ENCODE measurements around the gene PSMG3.
"Not testable (repeated sequence)": the region's sequence is repeated elsewhere in the genome, so short reads cannot be mapped to it uniquely, and the experiment has no call there.

The PSMG3 gene

GRCh38 chr7:1531263-1531978 lies 38.4 kb downstream of the PSMG3 start:
- peak; percentile 84 for DNase-seq

- DNase-seq, result no peak
Observed at GRCh38 chr7:1530946-1531262, 38.9 kb downstream of the PSMG3 start.

DNA sequence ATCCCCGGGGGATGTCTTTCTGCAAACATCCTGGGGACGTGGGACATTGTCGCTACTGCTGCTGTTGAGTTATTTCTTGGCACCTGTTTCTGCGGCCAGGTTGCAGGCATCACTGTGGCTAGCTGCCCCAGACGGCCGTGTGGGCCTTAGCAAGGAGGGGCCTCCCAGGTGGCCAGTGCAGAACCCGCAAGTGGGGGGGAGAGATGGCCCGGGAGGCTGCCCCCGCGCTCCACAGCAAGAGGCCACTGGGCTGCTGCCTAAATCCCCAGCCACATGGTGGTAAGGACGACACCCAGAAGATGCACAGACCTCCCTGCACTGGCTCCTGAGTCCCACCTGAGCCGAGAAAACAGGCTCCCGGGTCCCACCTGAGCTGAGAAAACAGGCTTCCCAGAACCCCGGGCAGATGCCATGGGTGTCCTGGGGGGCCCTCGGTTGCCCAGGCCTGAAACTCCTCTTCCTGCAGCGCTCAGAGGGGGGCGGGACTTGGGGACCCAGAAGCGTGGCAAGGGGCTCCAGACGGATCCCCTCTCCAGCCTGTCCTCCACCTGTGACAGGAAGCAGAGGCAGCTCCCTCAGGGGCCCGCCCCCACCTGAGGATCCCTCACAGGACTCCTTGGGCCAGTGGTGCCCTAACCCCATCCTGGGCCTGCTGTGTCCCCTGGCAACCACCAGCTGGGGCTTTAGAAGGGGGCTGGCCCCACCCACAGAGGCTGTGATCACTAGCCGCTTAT lies 40.3 kb downstream of the PSMG3 start:
- no peak for DNase-seq

GRCh38 chr7:1526271-1526754 lies 43.5 kb downstream of the PSMG3 start:
- no peak for DNase-seq

- DNase-seq, result no peak
Observed at GRCh38 chr7:1525409-1525808, 44.4 kb downstream of the PSMG3 start.

DNA sequence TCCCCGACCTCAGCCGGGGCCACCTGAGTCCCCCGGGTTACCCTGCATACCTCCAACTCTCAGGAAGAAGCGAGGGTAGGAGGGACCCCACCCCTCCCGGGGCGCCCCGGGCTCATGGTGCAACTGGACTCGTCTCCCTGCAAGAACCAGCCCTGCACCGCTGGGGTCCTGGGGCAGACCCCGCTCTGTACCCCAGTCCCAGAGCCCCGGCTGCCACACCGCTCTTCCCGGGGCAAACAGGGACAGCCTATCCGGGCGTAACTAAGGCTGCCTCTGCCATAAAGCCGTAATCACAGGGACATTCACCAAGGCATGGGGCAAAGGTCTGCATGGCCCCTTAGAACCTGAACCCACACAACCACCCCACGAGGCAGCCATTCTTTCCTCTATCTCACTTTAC lies 46.0 kb downstream of the PSMG3 start:
- DNase-seq, result no peak

GRCh38 chr7:1523208-1523607 lies 46.6 kb downstream of the PSMG3 start:
- DNase-seq, result no peak

- DNase-seq, result no peak
Observed at GRCh38 chr7:1521456-1521855, 48.4 kb downstream of the PSMG3 start.

DNA sequence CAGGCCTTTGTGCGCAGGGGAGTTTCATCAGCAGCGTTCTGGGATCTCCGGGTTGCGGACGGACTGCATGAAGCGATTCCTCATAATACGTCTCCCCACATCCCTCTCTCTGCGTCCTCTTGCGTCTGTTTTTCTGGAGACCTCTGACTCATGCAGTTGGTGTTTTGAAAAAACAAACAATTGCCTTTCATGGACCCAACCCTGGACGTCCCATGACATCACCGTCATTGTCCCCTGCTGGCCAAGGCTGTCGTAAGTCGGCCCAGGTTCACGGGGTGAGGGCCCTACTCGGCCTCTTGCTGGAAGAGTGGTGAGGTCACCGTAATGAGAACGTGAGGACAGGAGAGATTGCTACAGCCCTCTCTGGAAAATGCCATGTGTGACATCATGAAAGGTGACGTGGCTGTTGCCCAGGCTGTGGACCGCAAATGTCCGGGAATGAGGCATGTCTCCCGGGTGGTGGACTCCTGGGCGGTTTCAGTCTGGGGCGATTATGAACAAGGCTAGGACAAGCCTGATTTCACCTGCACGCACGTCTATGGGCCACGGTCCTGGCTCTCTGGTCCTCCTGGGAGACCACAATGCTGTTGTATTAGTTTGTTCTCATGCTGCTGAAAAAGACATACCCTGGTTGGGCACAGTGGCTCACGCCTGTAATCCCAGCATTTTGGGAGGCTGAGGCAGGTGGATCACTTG lies 49.1 kb downstream of the PSMG3 start:
- no peak for DNase-seq

- not testable (repeated sequence) for DNase-seq
Observed at GRCh38 chr7:1519322-1519922, 50.4 kb downstream of the PSMG3 start.
